C4-2B (cell line): Measurements from ENCODE around the gene PRTFDC1.

ENCODE experiments used
- H3K27ac ChIP-seq: fragments of 450-650 bp; 2 replicates; pipeline ENCODE4 v1.5.1; 2017
- CTCF ChIP-seq: fragments of 450-650 bp; conservative IDR thresholded peaks from 2 replicates; pipeline ENCODE4 v1.5.1; 2017; ENCODE audit warnings: mild to moderate bottlenecking
- ZFX ChIP-seq: fragments of 450-650 bp; IDR thresholded peaks from 2 replicates; pipeline ENCODE4 v1.6.1; 2017

Gene PRTFDC1

GRCh38 chr10:24938525-24938924 lies 13.9 kb downstream of the PRTFDC1 start:
- no peak for TF ChIP-seq ZFX
- no peak for TF ChIP-seq CTCF
- H3K27ac ChIP-seq = no peak overlapping the region

GRCh38 chr10:24938076-24938475 lies 14.3 kb downstream of the PRTFDC1 start:
- H3K27ac ChIP-seq = no peak overlapping the region
- TF ChIP-seq CTCF = no peak
- TF ChIP-seq ZFX = no peak

- no peak for TF ChIP-seq CTCF
- no peak for TF ChIP-seq ZFX
- H3K27ac ChIP-seq = no peak overlapping the region
Measured at GRCh38 chr10:24935504-24936292, 16.7 kb downstream of the PRTFDC1 start.

GRCh38 chr10:24931236-24931635 lies 21.2 kb downstream of the PRTFDC1 start:
- TF ChIP-seq CTCF (no peak), ZFX (no peak)
- H3K27ac ChIP-seq = no peak overlapping the region

GRCh38 chr10:24930427-24930826 lies 22.0 kb downstream of the PRTFDC1 start:
- no peak overlapping the region for H3K27ac ChIP-seq
- no peak for TF ChIP-seq ZFX
- TF ChIP-seq CTCF = no peak

GRCh38 chr10:24929904-24930303 lies 22.5 kb downstream of the PRTFDC1 start:
- TF ChIP-seq ZFX = no peak
- TF ChIP-seq CTCF = no peak
- no peak overlapping the region for H3K27ac ChIP-seq

GRCh38 chr10:24929056-24929544 lies 23.3 kb downstream of the PRTFDC1 start:
- TF ChIP-seq ZFX (no peak), CTCF (no peak)
- no peak overlapping the region for H3K27ac ChIP-seq
